GM23338 (cell line): ENCODE results near the gene IL36B.

Experiments
- EZH2 ChIP-seq: fragments of 200-600 bp; sonication (generic); IDR thresholded peaks from one replicate; pipeline ENCODE4 v1.8.0; 2017; ENCODE audit warnings: antibody characterized with exemption, mild to moderate bottlenecking, low read depth; ENCODE audit not compliant: unreplicated experiment
- ZNF331 ChIP-seq: fragments of 250-450 bp; sonication (Bioruptor Pico); IDR thresholded peaks from 2 replicates; pipeline ENCODE4 v1.5.0; 2020; ENCODE audit warnings: low read depth, mild to moderate bottlenecking, moderate library complexity
- TF ChIP-seq, protein P1 (sequence below), 2 experiments: fragments of 200-600 bp in 1 of 2; sonication (generic) in 1 of 2; conservative IDR thresholded peaks; 2 replicates each; pipeline versions ENCODE4 v1.5.1 to v1.6.1; 2016 to 2017; ENCODE audit warnings: antibody characterized with exemption in 2 of 2, low read depth in 2 of 2, mild to moderate bottlenecking in 2 of 2, moderate library complexity in 1 of 2
- TF ChIP-seq, protein P2 (sequence below): IDR thresholded peaks from one replicate; pipeline ENCODE4 v1.6.1; 2018; ENCODE audit warnings: antibody characterized with exemption; ENCODE audit not compliant: unreplicated experiment
- TF ChIP-seq, protein P3 (sequence below): fragments of 250-450 bp; sonication (Bioruptor Pico); IDR thresholded peaks from 2 replicates; pipeline ENCODE4 v1.5.0; 2020; ENCODE audit warnings: mild to moderate bottlenecking, moderate library complexity

DNA sequence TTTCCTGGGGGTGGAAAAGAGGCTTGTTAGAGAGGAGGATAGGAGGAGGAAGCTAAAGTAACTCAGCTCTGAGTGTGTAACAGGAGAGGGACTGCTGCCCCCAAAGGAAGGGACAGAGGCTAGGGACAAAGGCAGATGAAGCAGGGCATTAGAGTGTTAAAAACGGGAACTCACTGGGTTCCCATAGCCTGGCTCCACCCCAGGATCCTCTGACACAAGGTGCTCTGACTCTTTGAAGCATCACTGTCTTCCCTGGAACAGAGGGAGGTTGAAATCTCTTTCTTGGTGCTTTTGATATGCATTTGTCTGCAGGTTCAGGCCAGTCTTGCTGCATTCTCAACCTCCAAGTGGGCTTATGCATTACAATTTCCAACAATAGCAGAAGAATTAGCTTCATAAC is 24.6 kb downstream of the IL36B start:
- TF ChIP-seq, protein P1, sequence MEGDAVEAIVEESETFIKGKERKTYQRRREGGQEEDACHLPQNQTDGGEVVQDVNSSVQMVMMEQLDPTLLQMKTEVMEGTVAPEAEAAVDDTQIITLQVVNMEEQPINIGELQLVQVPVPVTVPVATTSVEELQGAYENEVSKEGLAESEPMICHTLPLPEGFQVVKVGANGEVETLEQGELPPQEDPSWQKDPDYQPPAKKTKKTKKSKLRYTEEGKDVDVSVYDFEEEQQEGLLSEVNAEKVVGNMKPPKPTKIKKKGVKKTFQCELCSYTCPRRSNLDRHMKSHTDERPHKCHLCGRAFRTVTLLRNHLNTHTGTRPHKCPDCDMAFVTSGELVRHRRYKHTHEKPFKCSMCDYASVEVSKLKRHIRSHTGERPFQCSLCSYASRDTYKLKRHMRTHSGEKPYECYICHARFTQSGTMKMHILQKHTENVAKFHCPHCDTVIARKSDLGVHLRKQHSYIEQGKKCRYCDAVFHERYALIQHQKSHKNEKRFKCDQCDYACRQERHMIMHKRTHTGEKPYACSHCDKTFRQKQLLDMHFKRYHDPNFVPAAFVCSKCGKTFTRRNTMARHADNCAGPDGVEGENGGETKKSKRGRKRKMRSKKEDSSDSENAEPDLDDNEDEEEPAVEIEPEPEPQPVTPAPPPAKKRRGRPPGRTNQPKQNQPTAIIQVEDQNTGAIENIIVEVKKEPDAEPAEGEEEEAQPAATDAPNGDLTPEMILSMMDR (conservative IDR thresholded peaks at IDR 0.05; ENCODE audit: low read depth in 2 of 2): no peak
- TF ChIP-seq, protein P2, sequence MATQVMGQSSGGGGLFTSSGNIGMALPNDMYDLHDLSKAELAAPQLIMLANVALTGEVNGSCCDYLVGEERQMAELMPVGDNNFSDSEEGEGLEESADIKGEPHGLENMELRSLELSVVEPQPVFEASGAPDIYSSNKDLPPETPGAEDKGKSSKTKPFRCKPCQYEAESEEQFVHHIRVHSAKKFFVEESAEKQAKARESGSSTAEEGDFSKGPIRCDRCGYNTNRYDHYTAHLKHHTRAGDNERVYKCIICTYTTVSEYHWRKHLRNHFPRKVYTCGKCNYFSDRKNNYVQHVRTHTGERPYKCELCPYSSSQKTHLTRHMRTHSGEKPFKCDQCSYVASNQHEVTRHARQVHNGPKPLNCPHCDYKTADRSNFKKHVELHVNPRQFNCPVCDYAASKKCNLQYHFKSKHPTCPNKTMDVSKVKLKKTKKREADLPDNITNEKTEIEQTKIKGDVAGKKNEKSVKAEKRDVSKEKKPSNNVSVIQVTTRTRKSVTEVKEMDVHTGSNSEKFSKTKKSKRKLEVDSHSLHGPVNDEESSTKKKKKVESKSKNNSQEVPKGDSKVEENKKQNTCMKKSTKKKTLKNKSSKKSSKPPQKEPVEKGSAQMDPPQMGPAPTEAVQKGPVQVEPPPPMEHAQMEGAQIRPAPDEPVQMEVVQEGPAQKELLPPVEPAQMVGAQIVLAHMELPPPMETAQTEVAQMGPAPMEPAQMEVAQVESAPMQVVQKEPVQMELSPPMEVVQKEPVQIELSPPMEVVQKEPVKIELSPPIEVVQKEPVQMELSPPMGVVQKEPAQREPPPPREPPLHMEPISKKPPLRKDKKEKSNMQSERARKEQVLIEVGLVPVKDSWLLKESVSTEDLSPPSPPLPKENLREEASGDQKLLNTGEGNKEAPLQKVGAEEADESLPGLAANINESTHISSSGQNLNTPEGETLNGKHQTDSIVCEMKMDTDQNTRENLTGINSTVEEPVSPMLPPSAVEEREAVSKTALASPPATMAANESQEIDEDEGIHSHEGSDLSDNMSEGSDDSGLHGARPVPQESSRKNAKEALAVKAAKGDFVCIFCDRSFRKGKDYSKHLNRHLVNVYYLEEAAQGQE: no peak
- TF ChIP-seq EZH2 (no peak), ZNF331 (CRISPR knock-in tag) (no peak)
- TF ChIP-seq, protein P3, sequence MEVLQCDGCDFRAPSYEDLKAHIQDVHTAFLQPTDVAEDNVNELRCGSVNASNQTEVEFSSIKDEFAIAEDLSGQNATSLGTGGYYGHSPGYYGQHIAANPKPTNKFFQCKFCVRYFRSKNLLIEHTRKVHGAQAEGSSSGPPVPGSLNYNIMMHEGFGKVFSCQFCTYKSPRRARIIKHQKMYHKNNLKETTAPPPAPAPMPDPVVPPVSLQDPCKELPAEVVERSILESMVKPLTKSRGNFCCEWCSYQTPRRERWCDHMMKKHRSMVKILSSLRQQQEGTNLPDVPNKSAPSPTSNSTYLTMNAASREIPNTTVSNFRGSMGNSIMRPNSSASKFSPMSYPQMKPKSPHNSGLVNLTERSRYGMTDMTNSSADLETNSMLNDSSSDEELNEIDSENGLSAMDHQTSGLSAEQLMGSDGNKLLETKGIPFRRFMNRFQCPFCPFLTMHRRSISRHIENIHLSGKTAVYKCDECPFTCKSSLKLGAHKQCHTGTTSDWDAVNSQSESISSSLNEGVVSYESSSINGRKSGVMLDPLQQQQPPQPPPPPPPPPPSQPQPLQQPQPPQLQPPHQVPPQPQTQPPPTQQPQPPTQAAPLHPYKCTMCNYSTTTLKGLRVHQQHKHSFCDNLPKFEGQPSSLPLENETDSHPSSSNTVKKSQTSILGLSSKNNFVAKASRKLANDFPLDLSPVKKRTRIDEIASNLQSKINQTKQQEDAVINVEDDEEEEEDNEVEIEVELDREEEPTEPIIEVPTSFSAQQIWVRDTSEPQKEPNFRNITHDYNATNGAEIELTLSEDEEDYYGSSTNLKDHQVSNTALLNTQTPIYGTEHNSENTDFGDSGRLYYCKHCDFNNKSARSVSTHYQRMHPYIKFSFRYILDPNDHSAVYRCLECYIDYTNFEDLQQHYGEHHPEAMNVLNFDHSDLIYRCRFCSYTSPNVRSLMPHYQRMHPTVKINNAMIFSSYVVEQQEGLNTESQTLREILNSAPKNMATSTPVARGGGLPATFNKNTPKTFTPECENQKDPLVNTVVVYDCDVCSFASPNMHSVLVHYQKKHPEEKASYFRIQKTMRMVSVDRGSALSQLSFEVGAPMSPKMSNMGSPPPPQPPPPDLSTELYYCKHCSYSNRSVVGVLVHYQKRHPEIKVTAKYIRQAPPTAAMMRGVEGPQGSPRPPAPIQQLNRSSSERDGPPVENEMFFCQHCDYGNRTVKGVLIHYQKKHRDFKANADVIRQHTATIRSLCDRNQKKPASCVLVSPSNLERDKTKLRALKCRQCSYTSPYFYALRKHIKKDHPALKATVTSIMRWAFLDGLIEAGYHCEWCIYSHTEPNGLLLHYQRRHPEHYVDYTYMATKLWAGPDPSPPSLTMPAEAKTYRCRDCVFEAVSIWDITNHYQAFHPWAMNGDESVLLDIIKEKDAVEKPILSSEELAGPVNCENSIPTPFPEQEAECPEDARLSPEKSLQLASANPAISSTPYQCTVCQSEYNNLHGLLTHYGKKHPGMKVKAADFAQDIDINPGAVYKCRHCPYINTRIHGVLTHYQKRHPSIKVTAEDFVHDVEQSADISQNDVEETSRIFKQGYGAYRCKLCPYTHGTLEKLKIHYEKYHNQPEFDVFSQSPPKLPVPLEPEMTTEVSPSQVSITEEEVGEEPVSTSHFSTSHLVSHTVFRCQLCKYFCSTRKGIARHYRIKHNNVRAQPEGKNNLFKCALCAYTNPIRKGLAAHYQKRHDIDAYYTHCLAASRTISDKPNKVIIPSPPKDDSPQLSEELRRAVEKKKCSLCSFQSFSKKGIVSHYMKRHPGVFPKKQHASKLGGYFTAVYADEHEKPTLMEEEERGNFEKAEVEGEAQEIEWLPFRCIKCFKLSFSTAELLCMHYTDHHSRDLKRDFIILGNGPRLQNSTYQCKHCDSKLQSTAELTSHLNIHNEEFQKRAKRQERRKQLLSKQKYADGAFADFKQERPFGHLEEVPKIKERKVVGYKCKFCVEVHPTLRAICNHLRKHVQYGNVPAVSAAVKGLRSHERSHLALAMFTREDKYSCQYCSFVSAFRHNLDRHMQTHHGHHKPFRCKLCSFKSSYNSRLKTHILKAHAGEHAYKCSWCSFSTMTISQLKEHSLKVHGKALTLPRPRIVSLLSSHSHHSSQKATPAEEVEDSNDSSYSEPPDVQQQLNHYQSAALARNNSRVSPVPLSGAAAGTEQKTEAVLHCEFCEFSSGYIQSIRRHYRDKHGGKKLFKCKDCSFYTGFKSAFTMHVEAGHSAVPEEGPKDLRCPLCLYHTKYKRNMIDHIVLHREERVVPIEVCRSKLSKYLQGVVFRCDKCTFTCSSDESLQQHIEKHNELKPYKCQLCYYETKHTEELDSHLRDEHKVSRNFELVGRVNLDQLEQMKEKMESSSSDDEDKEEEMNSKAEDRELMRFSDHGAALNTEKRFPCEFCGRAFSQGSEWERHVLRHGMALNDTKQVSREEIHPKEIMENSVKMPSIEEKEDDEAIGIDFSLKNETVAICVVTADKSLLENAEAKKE (CRISPR knock-in tag): no peak
